Glutamatergic neuron (in vitro differentiated cells): Measurements from ENCODE around the gene HDAC4. TPM values are rescaled to one million over a fixed set of nuclear protein-coding genes. Genes with fewer than 3 reads are reported as not detected.

Source experiments
- DNase-seq: peaks from one replicate; pipeline ENCODE4 v3.0.0; 2022
- H3K27ac Mint-ChIP-seq: one replicate; pipeline ENCODE4 v1.8.0; 2020; ENCODE audit warnings: mild to moderate bottlenecking, mixed read lengths, inconsistent platforms; ENCODE audit not compliant: unreplicated experiment
- H3K27me3 Mint-ChIP-seq: one replicate; pipeline ENCODE4 v1.8.0; 2020; ENCODE audit warnings: mild to moderate bottlenecking, moderate library complexity, mixed read lengths, inconsistent platforms; ENCODE audit not compliant: unreplicated experiment
- H3K36me3 Mint-ChIP-seq: one replicate; pipeline ENCODE4 v1.8.0; 2020; ENCODE audit warnings: mild to moderate bottlenecking, mixed read lengths, inconsistent platforms; ENCODE audit not compliant: unreplicated experiment
- H3K4me1 Mint-ChIP-seq: one replicate; pipeline ENCODE4 v1.8.0; 2020; ENCODE audit warnings: mild to moderate bottlenecking, low read depth, mixed read lengths, inconsistent platforms; ENCODE audit not compliant: unreplicated experiment
- H3K4me3 Mint-ChIP-seq: one replicate; pipeline ENCODE4 v1.8.0; 2020; ENCODE audit warnings: mild to moderate bottlenecking, mixed read lengths, inconsistent platforms; ENCODE audit not compliant: unreplicated experiment
- H3K9me3 Mint-ChIP-seq: one replicate; pipeline ENCODE4 v1.8.0; 2020; ENCODE audit warnings: mild to moderate bottlenecking, moderate library complexity, mixed read lengths, inconsistent platforms; ENCODE audit not compliant: unreplicated experiment
- microRNA-seq: library from miRNA; unstranded; fragments of <30 nt; microRNA quantifications from one replicate; pipeline ENCODE4, GENCODE V29; 2020; ENCODE audit not compliant: unreplicated experiment
- total RNA-seq: library from RNA; stranded (reverse); fragmentation: NEBNext Ultra II Directional; extraction: Animal tissue kit (Norgen Biotek cat#: 25700); gene quantifications from one replicate; pipeline ENCODE4 v1.2.1, GENCODE V29; 2021; ENCODE audit not compliant: unreplicated experiment
- TF ChIP-seq, protein P1 (sequence below): fragments of 200-600 bp; sonication (generic); IDR thresholded peaks from one replicate; pipeline ENCODE4 v1.5.0; 2021; ENCODE audit not compliant: partially characterized antibody, unreplicated experiment

Gene HDAC4
- total RNA-seq, 1 donor from 2014 or later = 90.6 TPM

- peaks cover 1% of the 10 kb centered on the region for H3K27me3 Mint-ChIP-seq
- no peak overlapping the region for H3K27ac Mint-ChIP-seq
- H3K36me3 Mint-ChIP-seq = peaks cover 13% of the 10 kb centered on the region
- H3K4me3 Mint-ChIP-seq = no peak overlapping the region
- peaks cover 2% of the 10 kb centered on the region for H3K9me3 Mint-ChIP-seq
- no peak for DNase-seq
- H3K4me1 Mint-ChIP-seq = no peaks in the 10 kb centered on the region
- TF ChIP-seq, protein P1, sequence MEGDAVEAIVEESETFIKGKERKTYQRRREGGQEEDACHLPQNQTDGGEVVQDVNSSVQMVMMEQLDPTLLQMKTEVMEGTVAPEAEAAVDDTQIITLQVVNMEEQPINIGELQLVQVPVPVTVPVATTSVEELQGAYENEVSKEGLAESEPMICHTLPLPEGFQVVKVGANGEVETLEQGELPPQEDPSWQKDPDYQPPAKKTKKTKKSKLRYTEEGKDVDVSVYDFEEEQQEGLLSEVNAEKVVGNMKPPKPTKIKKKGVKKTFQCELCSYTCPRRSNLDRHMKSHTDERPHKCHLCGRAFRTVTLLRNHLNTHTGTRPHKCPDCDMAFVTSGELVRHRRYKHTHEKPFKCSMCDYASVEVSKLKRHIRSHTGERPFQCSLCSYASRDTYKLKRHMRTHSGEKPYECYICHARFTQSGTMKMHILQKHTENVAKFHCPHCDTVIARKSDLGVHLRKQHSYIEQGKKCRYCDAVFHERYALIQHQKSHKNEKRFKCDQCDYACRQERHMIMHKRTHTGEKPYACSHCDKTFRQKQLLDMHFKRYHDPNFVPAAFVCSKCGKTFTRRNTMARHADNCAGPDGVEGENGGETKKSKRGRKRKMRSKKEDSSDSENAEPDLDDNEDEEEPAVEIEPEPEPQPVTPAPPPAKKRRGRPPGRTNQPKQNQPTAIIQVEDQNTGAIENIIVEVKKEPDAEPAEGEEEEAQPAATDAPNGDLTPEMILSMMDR = no peak
Observed at GRCh38 chr2:238999291-238999741, 401.5 kb downstream of the HDAC4 start.

GRCh38 chr2:238998801-238999200 is 402.0 kb downstream of the HDAC4 start:
- TF ChIP-seq, protein P1 = no peak
- Mint-ChIP-seq H3K4me3 (no peak overlapping the region), H3K27me3 (no peaks in the 10 kb centered on the region), H3K9me3 (peaks cover 2% of the 10 kb centered on the region), H3K4me1 (no peaks in the 10 kb centered on the region), H3K27ac (no peak overlapping the region), H3K36me3 (peaks cover 18% of the 10 kb centered on the region)
- no peak for DNase-seq

Small RNA genes within 50 kb of the gene (microRNA-seq; reads per million reads assigned to microRNA genes)
- 6.8 reads per million, percentile 38 among the genes with 10 or more reads in this experiment for gene MIR2467
- gene MIR4269 = not detected
- not detected for gene MIR4440
- not detected for gene MIR4441
